Panc1 (cell line): ENCODE results near the gene TRIM39.

Experiments
- CTCF ChIP-seq: fragments of 450-650 bp; IDR thresholded peaks from 2 replicates; pipeline ENCODE4 v1.5.1; 2017; ENCODE audit warnings: mild to moderate bottlenecking
- REST ChIP-seq, 2 experiments: IDR thresholded peaks; 2 replicates each; pipeline ENCODE4 v1.6.1; 2011 to 2012; ENCODE audit warnings: low read depth in 2 of 2, control low read depth in 1 of 2, low read length in 1 of 2, mild to moderate bottlenecking in 1 of 2, moderate library complexity in 1 of 2; ENCODE audit not compliant: insufficient read depth in 1 of 2

- TF ChIP-seq CTCF (no peak), REST (IDR thresholded peaks at IDR 0.05; ENCODE audit: insufficient read depth in 1 of 2, low read depth in 2 of 2, low read length in 1 of 2) (no peak)
Measured at GRCh38 chr6:30283761-30284160, 43.0 kb upstream of the TRIM39 start.
